ENCODE measurements around the gene ANHX.

DNA sequence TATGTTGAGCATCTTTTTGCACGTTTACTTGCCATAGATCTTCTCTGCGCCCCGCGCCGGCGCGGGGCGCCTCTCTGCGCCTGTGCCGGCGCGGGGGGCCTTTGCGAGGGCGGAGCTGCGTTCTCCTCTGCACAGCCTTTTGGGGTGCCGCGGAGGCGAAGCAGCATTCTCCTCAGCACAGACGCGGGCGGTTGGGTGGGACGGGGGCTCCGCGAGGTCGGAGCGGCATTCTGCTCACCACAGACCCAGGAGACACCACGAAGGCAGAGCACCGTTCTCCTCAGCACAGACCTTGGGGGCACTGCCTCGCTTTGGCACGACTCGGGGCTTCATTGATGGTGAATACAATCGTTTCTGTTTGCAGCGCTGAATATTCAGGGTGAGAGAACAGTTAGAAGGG lies 28.5 kb upstream of the ANHX start:
- TF ChIP-seq ZNF451 (CRISPR knock-in tag; IDR thresholded peaks at IDR 0.05) (no peak), HDAC6 (IDR thresholded peaks at IDR 0.05; ENCODE audit: low read depth, low read length) (no peak), TAF1 (CRISPR knock-in tag; IDR thresholded peaks at IDR 0.05) (no peak), SETDB1 (CRISPR knock-in tag; IDR thresholded peaks at IDR 0.05; ENCODE audit: borderline replicate concordance) (no peak)
- TF ChIP-seq, protein P1, sequence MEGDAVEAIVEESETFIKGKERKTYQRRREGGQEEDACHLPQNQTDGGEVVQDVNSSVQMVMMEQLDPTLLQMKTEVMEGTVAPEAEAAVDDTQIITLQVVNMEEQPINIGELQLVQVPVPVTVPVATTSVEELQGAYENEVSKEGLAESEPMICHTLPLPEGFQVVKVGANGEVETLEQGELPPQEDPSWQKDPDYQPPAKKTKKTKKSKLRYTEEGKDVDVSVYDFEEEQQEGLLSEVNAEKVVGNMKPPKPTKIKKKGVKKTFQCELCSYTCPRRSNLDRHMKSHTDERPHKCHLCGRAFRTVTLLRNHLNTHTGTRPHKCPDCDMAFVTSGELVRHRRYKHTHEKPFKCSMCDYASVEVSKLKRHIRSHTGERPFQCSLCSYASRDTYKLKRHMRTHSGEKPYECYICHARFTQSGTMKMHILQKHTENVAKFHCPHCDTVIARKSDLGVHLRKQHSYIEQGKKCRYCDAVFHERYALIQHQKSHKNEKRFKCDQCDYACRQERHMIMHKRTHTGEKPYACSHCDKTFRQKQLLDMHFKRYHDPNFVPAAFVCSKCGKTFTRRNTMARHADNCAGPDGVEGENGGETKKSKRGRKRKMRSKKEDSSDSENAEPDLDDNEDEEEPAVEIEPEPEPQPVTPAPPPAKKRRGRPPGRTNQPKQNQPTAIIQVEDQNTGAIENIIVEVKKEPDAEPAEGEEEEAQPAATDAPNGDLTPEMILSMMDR (CRISPR knock-in tag; IDR thresholded peaks at IDR 0.05) = no peak
- TF ChIP-seq, protein P2, sequence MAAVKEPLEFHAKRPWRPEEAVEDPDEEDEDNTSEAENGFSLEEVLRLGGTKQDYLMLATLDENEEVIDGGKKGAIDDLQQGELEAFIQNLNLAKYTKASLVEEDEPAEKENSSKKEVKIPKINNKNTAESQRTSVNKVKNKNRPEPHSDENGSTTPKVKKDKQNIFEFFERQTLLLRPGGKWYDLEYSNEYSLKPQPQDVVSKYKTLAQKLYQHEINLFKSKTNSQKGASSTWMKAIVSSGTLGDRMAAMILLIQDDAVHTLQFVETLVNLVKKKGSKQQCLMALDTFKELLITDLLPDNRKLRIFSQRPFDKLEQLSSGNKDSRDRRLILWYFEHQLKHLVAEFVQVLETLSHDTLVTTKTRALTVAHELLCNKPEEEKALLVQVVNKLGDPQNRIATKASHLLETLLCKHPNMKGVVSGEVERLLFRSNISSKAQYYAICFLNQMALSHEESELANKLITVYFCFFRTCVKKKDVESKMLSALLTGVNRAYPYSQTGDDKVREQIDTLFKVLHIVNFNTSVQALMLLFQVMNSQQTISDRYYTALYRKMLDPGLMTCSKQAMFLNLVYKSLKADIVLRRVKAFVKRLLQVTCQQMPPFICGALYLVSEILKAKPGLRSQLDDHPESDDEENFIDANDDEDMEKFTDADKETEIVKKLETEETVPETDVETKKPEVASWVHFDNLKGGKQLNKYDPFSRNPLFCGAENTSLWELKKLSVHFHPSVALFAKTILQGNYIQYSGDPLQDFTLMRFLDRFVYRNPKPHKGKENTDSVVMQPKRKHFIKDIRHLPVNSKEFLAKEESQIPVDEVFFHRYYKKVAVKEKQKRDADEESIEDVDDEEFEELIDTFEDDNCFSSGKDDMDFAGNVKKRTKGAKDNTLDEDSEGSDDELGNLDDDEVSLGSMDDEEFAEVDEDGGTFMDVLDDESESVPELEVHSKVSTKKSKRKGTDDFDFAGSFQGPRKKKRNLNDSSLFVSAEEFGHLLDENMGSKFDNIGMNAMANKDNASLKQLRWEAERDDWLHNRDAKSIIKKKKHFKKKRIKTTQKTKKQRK (IDR thresholded peaks at IDR 0.05; ENCODE audit: low read length) = no peak
- TF ChIP-seq, protein P3, sequence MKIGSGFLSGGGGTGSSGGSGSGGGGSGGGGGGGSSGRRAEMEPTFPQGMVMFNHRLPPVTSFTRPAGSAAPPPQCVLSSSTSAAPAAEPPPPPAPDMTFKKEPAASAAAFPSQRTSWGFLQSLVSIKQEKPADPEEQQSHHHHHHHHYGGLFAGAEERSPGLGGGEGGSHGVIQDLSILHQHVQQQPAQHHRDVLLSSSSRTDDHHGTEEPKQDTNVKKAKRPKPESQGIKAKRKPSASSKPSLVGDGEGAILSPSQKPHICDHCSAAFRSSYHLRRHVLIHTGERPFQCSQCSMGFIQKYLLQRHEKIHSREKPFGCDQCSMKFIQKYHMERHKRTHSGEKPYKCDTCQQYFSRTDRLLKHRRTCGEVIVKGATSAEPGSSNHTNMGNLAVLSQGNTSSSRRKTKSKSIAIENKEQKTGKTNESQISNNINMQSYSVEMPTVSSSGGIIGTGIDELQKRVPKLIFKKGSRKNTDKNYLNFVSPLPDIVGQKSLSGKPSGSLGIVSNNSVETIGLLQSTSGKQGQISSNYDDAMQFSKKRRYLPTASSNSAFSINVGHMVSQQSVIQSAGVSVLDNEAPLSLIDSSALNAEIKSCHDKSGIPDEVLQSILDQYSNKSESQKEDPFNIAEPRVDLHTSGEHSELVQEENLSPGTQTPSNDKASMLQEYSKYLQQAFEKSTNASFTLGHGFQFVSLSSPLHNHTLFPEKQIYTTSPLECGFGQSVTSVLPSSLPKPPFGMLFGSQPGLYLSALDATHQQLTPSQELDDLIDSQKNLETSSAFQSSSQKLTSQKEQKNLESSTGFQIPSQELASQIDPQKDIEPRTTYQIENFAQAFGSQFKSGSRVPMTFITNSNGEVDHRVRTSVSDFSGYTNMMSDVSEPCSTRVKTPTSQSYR (CRISPR knock-in tag; IDR thresholded peaks at IDR 0.05; ENCODE audit: borderline replicate concordance) = no peak
- TF ChIP-seq, protein P4, sequence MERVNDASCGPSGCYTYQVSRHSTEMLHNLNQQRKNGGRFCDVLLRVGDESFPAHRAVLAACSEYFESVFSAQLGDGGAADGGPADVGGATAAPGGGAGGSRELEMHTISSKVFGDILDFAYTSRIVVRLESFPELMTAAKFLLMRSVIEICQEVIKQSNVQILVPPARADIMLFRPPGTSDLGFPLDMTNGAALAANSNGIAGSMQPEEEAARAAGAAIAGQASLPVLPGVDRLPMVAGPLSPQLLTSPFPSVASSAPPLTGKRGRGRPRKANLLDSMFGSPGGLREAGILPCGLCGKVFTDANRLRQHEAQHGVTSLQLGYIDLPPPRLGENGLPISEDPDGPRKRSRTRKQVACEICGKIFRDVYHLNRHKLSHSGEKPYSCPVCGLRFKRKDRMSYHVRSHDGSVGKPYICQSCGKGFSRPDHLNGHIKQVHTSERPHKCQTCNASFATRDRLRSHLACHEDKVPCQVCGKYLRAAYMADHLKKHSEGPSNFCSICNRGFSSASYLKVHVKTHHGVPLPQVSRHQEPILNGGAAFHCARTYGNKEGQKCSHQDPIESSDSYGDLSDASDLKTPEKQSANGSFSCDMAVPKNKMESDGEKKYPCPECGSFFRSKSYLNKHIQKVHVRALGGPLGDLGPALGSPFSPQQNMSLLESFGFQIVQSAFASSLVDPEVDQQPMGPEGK (CRISPR knock-in tag; IDR thresholded peaks at IDR 0.05) = no peak
